Superior temporal gyrus (tissue), 1 donor: ENCODE results near the gene RELB.

Source experiments
- DNase-seq: peaks from one replicate; pipeline ENCODE4 v3.0.0-alpha.2; 2016; ENCODE audit errors: extremely low spot score

RELB gene

DNA sequence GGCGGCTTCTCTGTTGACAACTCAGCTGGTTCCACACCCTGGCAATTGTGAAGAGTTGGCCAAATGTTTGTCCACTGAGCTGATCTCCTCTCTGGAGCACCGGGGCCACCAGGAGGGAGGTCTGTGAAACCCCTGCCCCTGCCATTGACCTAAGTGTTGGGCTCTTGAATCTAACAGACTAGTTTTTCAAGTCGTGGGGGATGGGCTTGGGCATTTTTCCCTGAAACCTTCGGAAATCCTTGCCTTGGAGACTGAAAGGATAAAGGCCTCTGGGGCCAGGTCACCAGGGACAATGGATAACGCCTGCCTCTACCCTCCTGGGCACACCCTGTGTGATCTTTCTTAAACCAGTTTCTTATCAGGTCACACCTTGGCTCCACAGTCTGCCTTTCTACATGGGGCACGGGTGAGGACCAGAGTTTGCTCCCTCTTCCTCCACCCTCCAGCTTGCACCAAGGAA is 78.7 kb downstream of the RELB start:
- DNase-seq, result no peak

DNA sequence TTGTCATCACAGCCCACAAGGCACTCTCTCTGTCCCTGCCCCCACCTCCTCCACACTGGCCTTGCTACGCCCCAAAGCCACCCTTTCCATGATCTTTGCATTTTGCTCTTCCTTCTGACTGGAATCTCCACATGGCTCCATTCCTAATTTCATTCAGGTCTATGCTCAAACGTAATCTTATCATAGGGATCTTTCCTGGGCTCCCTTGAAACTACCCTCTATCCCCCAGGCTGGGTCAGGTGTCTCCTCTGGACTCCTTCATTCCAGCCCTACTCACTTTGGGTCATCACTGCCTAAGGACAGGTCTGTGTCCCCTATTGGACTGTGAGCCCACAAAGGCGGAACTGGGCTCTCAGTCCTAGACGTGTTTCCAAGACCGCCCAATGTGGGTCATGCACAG is 80.9 kb downstream of the RELB start:
- DNase-seq, result no peak

DNA sequence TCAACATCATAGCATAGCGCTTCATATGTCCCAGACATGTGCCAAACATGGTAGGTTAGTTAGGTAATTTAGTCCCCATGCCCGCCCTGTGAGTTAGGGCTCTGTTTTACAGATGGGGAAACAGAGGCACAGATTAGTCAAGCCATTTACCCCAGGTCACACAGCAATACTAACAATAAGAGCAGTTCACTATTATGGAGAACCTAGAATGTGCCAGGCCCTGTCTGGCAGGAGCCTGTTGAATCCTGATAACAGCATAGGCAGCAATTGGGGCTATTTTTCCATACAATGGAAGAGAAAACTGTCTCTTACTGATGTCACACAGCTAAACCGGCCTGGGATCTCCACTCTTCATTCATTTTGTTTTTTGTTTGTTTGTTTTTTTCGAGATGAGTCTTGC is 85.2 kb downstream of the RELB start:
- DNase-seq, result no peak

DNA sequence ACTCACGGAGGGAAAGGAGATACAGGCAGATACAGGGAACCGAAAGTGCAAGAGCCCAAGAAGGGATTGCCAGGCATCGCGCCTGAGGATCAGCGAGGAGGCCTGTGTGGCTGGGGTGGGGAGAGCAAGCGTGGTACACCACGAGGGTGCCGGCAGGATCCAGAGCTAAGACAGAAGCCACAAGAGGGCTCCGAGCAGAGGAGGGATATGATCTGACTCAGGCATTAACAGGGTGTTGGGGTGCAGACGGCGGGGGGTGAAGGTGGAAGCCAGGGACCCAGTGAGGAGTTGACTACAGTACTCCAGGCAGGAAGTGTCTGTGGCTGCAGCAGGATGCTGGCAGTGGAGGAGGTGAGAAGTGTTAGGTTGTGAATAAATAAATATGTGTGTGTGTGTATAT is 86.3 kb downstream of the RELB start:
- no peak for DNase-seq
